ENCODE data around the gene PODXL. TPM values are rescaled to one million over a fixed set of nuclear protein-coding genes. Genes with fewer than 3 reads are reported as not detected.

PODXL gene
- total RNA-seq, 1 experiment from 2014 or later: 32.3 TPM

DNA sequence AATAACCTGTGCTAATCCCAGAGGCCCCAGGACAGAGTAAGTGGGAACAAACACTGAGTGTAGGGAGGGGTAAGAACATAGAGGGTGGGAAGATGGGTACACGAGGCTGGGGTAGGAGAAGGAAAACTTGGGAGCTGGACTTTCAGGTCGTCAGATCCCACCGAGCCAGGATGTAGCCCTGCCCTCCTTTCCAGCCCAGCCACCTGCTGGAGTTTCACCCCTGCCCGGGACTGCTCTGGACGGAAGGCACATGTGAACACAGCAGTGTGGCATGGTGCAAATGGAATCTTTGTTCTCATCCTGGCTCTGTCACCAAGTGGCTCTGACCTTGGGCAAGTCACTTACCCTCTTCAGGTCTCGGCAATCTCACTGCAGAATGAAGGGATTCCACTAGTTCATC is 52.8 kb downstream of the PODXL start:
- POLR2A ChIA-PET: no interaction called here
- no TSS peak for BruUV-seq (replicated peaks)
- no peak for ATAC-seq

DNA sequence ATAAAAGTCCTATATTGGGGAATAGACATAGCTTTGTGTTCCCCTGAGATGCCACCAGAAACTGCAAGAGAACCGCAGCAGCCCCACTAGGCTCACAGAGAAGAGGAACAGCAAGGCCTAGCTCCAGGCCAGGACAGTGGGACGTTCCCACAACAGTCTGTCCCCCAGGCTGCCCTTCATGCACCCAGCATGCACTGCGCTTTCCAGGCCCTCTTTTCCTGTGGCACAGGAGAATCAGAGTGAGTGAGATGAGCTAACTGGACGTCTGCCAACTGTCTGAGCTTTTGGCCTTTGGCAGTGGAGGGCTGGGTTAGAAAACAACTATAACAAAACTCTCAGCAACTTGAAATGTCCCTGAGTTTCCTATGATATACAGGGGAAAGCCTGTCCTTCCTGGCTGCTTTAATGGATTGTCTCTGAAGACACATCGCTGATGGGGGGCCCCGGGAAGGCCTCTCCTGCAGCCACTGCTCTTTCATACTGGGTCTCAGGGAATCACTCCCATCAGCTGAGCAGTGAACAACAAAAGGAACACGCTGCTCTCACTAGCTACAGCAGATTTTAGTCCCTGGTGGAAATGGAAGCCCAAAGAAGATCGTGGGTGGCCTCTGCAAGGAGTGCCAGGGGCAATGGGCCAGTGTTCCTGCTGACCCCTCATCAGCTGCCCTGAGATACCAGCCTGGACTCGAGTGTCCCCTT is 53.5 kb downstream of the PODXL start:
- CTCF ChIA-PET: no interaction called here
- Histone ChIP-seq H3K4me1 (ENCODE audit: control insufficient read depth, insufficient read depth, low read length) (no peaks in the 10 kb centered on the region; the same call in 1 of the 2 replicates), H3K27ac (ENCODE audit: low read length) (no peak overlapping the region), H3K36me3 (ENCODE audit: control insufficient read depth, insufficient read depth, low read length) (no peaks in the 10 kb centered on the region; the same call in 1 of the 2 replicates), H3K9me3 (ENCODE audit: control insufficient read depth, insufficient read depth, low read depth, low read length) (no peaks in the 10 kb centered on the region), H3K27me3 (ENCODE audit: control insufficient read depth, insufficient read depth, low read length) (no peaks in the 10 kb centered on the region), H3K4me3 (ENCODE audit: low read depth in 2 of 2, low read length in 2 of 2) (no peak overlapping the region)
- ATAC-seq (no peak; the same call in 1 of the 2 replicates), DNase-seq (ENCODE audit: low read depth, low spot score) (no peak)
- in situ Hi-C loops (cut with HindIII; ENCODE audit: low pct_unique_long_range_greater_than_20kb, low sequenced_read_pairs): no loop called here
- POLR2A ChIA-PET: no interaction called here
- intact Hi-C loops (cut with micrococcal nuclease; ENCODE audit: unreplicated experiment): no loop called here
- no TSS peak for BruUV-seq (replicated peaks)
- TF ChIP-seq, protein P1, sequence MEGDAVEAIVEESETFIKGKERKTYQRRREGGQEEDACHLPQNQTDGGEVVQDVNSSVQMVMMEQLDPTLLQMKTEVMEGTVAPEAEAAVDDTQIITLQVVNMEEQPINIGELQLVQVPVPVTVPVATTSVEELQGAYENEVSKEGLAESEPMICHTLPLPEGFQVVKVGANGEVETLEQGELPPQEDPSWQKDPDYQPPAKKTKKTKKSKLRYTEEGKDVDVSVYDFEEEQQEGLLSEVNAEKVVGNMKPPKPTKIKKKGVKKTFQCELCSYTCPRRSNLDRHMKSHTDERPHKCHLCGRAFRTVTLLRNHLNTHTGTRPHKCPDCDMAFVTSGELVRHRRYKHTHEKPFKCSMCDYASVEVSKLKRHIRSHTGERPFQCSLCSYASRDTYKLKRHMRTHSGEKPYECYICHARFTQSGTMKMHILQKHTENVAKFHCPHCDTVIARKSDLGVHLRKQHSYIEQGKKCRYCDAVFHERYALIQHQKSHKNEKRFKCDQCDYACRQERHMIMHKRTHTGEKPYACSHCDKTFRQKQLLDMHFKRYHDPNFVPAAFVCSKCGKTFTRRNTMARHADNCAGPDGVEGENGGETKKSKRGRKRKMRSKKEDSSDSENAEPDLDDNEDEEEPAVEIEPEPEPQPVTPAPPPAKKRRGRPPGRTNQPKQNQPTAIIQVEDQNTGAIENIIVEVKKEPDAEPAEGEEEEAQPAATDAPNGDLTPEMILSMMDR (IDR thresholded peaks at IDR 0.05): no peak
- no peak for TF ChIP-seq SIN3A (IDR thresholded peaks at IDR 0.05; ENCODE audit: borderline replicate concordance, insufficient read depth, low read depth, low read length)
- TF ChIP-seq TCF7L2 (IDR thresholded peaks at IDR 0.05; ENCODE audit: low read depth, low read length): no peak
- no peak for TF ChIP-seq POLR2AphosphoS5 (IDR thresholded peaks at IDR 0.05; ENCODE audit: low read depth, low read length)

More for the DNA sequence above, 52.8 kb downstream of the PODXL start:
- CTCF ChIA-PET: no interaction called here
- Histone ChIP-seq H3K27me3 (ENCODE audit: control insufficient read depth, insufficient read depth, low read length) (no peaks in the 10 kb centered on the region), H3K4me3 (ENCODE audit: low read depth in 2 of 2, low read length in 2 of 2) (no peak overlapping the region), H3K36me3 (ENCODE audit: control insufficient read depth, insufficient read depth, low read length) (no peaks in the 10 kb centered on the region; the same call in 1 of the 2 replicates), H3K27ac (ENCODE audit: low read length) (no peak overlapping the region), H3K9me3 (ENCODE audit: control insufficient read depth, insufficient read depth, low read depth, low read length) (no peaks in the 10 kb centered on the region), H3K4me1 (ENCODE audit: control insufficient read depth, insufficient read depth, low read length) (no peaks in the 10 kb centered on the region; the same call in 1 of the 2 replicates)
- no peak for DNase-seq (ENCODE audit: low read depth, low spot score)
- no peak for TF ChIP-seq SIN3A (IDR thresholded peaks at IDR 0.05; ENCODE audit: borderline replicate concordance, insufficient read depth, low read depth, low read length)
- no peak for TF ChIP-seq TCF7L2 (IDR thresholded peaks at IDR 0.05; ENCODE audit: low read depth, low read length)
- no peak for TF ChIP-seq POLR2AphosphoS5 (IDR thresholded peaks at IDR 0.05; ENCODE audit: low read depth, low read length)
- TF ChIP-seq, protein P2, sequence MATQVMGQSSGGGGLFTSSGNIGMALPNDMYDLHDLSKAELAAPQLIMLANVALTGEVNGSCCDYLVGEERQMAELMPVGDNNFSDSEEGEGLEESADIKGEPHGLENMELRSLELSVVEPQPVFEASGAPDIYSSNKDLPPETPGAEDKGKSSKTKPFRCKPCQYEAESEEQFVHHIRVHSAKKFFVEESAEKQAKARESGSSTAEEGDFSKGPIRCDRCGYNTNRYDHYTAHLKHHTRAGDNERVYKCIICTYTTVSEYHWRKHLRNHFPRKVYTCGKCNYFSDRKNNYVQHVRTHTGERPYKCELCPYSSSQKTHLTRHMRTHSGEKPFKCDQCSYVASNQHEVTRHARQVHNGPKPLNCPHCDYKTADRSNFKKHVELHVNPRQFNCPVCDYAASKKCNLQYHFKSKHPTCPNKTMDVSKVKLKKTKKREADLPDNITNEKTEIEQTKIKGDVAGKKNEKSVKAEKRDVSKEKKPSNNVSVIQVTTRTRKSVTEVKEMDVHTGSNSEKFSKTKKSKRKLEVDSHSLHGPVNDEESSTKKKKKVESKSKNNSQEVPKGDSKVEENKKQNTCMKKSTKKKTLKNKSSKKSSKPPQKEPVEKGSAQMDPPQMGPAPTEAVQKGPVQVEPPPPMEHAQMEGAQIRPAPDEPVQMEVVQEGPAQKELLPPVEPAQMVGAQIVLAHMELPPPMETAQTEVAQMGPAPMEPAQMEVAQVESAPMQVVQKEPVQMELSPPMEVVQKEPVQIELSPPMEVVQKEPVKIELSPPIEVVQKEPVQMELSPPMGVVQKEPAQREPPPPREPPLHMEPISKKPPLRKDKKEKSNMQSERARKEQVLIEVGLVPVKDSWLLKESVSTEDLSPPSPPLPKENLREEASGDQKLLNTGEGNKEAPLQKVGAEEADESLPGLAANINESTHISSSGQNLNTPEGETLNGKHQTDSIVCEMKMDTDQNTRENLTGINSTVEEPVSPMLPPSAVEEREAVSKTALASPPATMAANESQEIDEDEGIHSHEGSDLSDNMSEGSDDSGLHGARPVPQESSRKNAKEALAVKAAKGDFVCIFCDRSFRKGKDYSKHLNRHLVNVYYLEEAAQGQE (IDR thresholded peaks at IDR 0.05; ENCODE audit: insufficient read depth in 1 of 2, low read depth in 2 of 2, low read length in 1 of 2): no peak
- TF ChIP-seq, protein P1 (IDR thresholded peaks at IDR 0.05): no peak
- intact Hi-C loops (cut with micrococcal nuclease; ENCODE audit: unreplicated experiment): no loop called here
- in situ Hi-C loops (cut with HindIII; ENCODE audit: low pct_unique_long_range_greater_than_20kb, low sequenced_read_pairs): no loop called here
